Breast epithelium (tissue), 3 donors: Measurements from ENCODE around the gene FAM13B.

Source experiments
- POLR2AphosphoS5 ChIP-seq, 3 donors: sonication (generic); formaldehyde crosslinking; IDR thresholded peaks; one replicate each; pipeline ENCODE4 v1.6.1; 2017; ENCODE audit warnings: antibody characterized with exemption in 3 of 3
- TF ChIP-seq, protein P1 (sequence below), 3 donors: fragments of 450-650 bp; IDR thresholded peaks; one replicate each; pipeline ENCODE4 v1.5.1; 2016 to 2017; ENCODE audit warnings: antibody characterized with exemption in 3 of 3, mild to moderate bottlenecking in 3 of 3, moderate library complexity in 3 of 3

DNA sequence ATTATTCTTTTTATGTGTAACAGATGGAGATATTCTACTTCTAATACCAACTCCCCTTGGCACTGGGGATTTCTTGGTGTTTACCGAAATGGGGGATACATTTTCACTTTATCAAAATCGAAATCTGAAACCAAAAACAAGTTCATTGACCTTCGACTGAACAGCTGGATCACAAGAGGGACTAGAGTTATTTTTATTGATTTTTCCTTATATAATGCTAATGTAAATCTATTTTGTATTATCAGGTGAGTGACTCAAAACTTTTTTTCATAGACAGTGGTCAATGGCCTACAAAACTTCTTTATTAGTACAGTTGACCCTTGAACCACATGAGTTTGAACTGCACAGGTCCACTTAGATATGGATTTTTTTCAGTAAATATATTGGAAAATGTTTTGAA lies 133.4 kb downstream of the FAM13B start:
- TF ChIP-seq POLR2AphosphoS5 (IDR thresholded peaks at IDR 0.05), result no peak
- TF ChIP-seq, protein P1, sequence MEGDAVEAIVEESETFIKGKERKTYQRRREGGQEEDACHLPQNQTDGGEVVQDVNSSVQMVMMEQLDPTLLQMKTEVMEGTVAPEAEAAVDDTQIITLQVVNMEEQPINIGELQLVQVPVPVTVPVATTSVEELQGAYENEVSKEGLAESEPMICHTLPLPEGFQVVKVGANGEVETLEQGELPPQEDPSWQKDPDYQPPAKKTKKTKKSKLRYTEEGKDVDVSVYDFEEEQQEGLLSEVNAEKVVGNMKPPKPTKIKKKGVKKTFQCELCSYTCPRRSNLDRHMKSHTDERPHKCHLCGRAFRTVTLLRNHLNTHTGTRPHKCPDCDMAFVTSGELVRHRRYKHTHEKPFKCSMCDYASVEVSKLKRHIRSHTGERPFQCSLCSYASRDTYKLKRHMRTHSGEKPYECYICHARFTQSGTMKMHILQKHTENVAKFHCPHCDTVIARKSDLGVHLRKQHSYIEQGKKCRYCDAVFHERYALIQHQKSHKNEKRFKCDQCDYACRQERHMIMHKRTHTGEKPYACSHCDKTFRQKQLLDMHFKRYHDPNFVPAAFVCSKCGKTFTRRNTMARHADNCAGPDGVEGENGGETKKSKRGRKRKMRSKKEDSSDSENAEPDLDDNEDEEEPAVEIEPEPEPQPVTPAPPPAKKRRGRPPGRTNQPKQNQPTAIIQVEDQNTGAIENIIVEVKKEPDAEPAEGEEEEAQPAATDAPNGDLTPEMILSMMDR (IDR thresholded peaks at IDR 0.05), result no peak
